ENCODE data around the gene NANS. TPM values are rescaled to one million over a fixed set of nuclear protein-coding genes. Genes with fewer than 3 reads are reported as not detected.

NANS gene
- total and polyA plus RNA-seq, 2 of the 8 experiments (the other 6 are each of a cell fraction or from before 2014, with no cell fraction given), result 56.5 to 67.3 TPM

DNA sequence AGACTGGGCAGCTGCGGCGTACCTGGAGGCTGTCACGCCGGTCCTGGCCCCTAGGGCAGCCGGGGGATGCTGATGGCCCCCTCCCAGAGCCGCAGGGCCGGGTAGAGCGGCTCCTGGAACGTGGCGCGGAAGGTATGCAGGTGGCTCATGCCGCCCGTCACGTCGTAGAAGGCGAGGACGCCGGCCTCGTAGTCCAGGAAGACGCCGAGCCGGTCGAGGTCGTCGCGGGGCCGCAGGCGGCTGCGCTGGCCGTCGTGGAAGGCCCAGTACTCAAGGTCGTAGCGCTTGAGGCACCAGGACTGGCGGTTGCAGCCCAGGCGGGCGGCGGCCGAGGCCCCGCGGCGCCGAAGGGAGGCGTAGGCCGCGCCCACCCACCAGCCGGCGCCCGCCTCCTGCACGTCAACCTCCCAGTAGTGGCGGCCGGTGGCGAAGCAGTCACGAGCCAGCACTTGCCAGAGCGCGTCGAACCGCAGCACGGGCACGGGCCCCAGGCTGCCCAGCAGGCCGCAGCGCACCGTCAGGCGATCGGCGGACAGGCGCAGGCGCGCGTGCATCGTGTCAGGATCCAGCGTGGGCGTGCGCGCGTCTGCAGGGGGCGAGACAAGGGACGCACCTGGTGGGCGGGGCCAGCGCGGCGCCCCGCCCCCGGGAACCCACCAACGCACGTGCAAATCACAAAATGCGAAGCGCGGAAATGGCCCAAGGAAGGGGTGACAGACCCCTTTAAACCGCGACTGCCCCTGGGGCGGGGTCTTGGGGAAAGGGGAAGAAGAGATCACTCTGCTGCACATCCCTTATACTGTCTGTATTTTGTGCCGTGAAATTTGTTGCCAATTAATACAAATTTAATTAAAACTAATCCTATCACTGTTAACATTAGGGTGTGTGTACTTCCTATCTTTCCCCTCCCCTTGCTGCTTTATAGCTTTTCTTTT is 31.2 kb downstream of the NANS start (continued):
- TF ChIP-seq KDM5A (IDR thresholded peaks at IDR 0.05; ENCODE audit: low read length) (no peak), POLR2AphosphoS5 (IDR thresholded peaks at IDR 0.05; ENCODE audit: low read depth, low read length) (peak; percentile 45), SP1 (IDR thresholded peaks at IDR 0.05; ENCODE audit: low read depth, low read length) (no peak), POLR2A (IDR thresholded peaks at IDR 0.05; ENCODE audit: control extremely low read depth in 1 of 2, low read depth in 2 of 2, low read length in 2 of 2) (peak in 1 of 2 experiments; percentile 45; a peak in 2 of 3 replicates), TCF12 (IDR thresholded peaks at IDR 0.05; ENCODE audit: low read depth, low read length) (0 out of 2 replicates have a peak, but pooled peaks have one; percentile 40), SAP30 (IDR thresholded peaks at IDR 0.05; ENCODE audit: insufficient read depth, insufficient replicate concordance, low read length) (no peak), CBX8 (IDR thresholded peaks at IDR 0.05; ENCODE audit: borderline replicate concordance, low read depth, low read length) (no peak), CHD2 (IDR thresholded peaks at IDR 0.05; ENCODE audit: low read length) (no peak), SP2 (IDR thresholded peaks at IDR 0.05; ENCODE audit: low read length) (no peak), SIRT6 (IDR thresholded peaks at IDR 0.05; ENCODE audit: low read length) (no peak), NANOG (IDR thresholded peaks at IDR 0.05; ENCODE audit: insufficient read depth, low read depth, low read length, poor library complexity, severe bottlenecking) (no peak), CHD1 (IDR thresholded peaks at IDR 0.05; ENCODE audit: low read depth, low read length) (no peak), CREB1 (IDR thresholded peaks at IDR 0.05) (0 out of 2 replicates have a peak, but pooled peaks have one; percentile 11), JUND (IDR thresholded peaks at IDR 0.05; ENCODE audit: low read length) (no peak), TBP (IDR thresholded peaks at IDR 0.05; ENCODE audit: low read depth, low read length) (0 out of 2 replicates have a peak, but pooled peaks have one; percentile 14), SRF (IDR thresholded peaks at IDR 0.05; ENCODE audit: low read depth, low read length) (no peak), CTBP2 (IDR thresholded peaks at IDR 0.05; ENCODE audit: borderline replicate concordance, insufficient read depth, insufficient read length, low read length) (no peak), YY1 (IDR thresholded peaks at IDR 0.05; ENCODE audit: low read depth, low read length) (no peak), ATF2 (IDR thresholded peaks at IDR 0.05; ENCODE audit: low read length) (no peak), KDM4A (IDR thresholded peaks at IDR 0.05; ENCODE audit: low read depth, low read length, severe bottlenecking) (peak; percentile 51), GABPA (IDR thresholded peaks at IDR 0.05; ENCODE audit: borderline replicate concordance, insufficient read depth, low read length) (no peak)
- TF ChIP-seq, protein P1, sequence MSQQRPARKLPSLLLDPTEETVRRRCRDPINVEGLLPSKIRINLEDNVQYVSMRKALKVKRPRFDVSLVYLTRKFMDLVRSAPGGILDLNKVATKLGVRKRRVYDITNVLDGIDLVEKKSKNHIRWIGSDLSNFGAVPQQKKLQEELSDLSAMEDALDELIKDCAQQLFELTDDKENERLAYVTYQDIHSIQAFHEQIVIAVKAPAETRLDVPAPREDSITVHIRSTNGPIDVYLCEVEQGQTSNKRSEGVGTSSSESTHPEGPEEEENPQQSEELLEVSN (IDR thresholded peaks at IDR 0.05), result peak; percentile 94
